Activated T-helper 1 cell treated with Interleukin-2 at 50 U/mL for 16 hours (primary cell): ENCODE data around the gene RFPL2.
"Not testable (repeated sequence)": the region's sequence is repeated elsewhere in the genome, so short reads cannot be mapped to it uniquely, and the experiment has no call there.

Experiments used
- DNase-seq: peaks from one replicate; pipeline ENCODE4 v3.0.0-alpha.2; 2020; ENCODE audit warnings: low read depth

Gene RFPL2

GRCh38 chr22:32205974-32206773 is 1.3 kb upstream of the RFPL2 start:
- no peak for DNase-seq

GRCh38 chr22:32204040-32204855 is 625 bp downstream of the RFPL2 start:
- no peak for DNase-seq

GRCh38 chr22:32203181-32204039 is 1.5 kb downstream of the RFPL2 start:
- DNase-seq: no peak

GRCh38 chr22:32202539-32203180 is 2.2 kb downstream of the RFPL2 start:
- DNase-seq: no peak

GRCh38 chr22:32202161-32202538 is 2.7 kb downstream of the RFPL2 start:
- DNase-seq: no peak

- no peak for DNase-seq
Measured at GRCh38 chr22:32200752-32201151, 4.1 kb downstream of the RFPL2 start.

GRCh38 chr22:32199961-32200360 is 4.9 kb downstream of the RFPL2 start:
- DNase-seq: no peak

GRCh38 chr22:32199341-32199740 is 5.5 kb downstream of the RFPL2 start:
- DNase-seq: no peak

- DNase-seq: not testable (repeated sequence)
Measured at GRCh38 chr22:32197553-32198226, 7.2 kb downstream of the RFPL2 start.

- not testable (repeated sequence) for DNase-seq
Measured at GRCh38 chr22:32195900-32196299, 9.0 kb downstream of the RFPL2 start.

GRCh38 chr22:32193346-32193745 is 11.5 kb downstream of the RFPL2 start:
- DNase-seq: not testable (repeated sequence)

- not testable (repeated sequence) for DNase-seq
Measured at GRCh38 chr22:32191021-32191420, 13.9 kb downstream of the RFPL2 start.

- no peak for DNase-seq
Measured at GRCh38 chr22:32185821-32186220, 19.1 kb downstream of the RFPL2 start.

- no peak for DNase-seq
Measured at GRCh38 chr22:32183625-32184024, 21.2 kb downstream of the RFPL2 start.

GRCh38 chr22:32181043-32181442 is 23.8 kb downstream of the RFPL2 start:
- DNase-seq: no peak

- no peak for DNase-seq
Measured at GRCh38 chr22:32177221-32177765, 27.6 kb downstream of the RFPL2 start.

- DNase-seq: no peak
Measured at GRCh38 chr22:32175683-32176644, 28.9 kb downstream of the RFPL2 start.

GRCh38 chr22:32175115-32175514 is 29.8 kb downstream of the RFPL2 start:
- DNase-seq: no peak

GRCh38 chr22:32165681-32166080 is 39.2 kb downstream of the RFPL2 start:
- no peak for DNase-seq
